OCI-M2 (cell line): ENCODE measurements around the gene DNAJC11.
"Not testable (repeated sequence)": the region's sequence is repeated elsewhere in the genome, so short reads cannot be mapped to it uniquely, and the experiment has no call there.

Experiments used
- DNase-seq: peaks from one replicate; lab custom pipeline; 2025; ENCODE audit not compliant: unreplicated experiment; lab: John Stamatoyannopoulos, UW

Gene DNAJC11

DNA sequence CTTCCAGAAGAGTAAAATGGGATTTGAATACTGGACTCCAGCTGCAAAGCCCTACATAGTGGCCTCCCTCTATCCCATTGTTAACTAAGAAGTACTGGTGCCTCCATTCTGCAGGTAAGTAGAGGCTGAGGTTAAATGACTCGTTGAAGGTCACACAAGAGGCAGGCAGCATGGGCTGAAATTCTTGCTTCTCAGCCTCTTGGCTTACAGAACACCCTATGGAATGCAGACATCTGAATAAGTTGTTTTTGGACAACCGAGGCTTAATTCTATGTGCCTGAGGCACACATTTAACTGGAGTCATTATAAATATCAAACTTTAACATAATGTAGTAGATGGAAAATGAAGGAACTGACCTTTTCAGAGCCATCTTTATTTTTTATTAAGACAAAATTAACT lies 5.7 kb downstream of the DNAJC11 start:
- no peak for DNase-seq

DNA sequence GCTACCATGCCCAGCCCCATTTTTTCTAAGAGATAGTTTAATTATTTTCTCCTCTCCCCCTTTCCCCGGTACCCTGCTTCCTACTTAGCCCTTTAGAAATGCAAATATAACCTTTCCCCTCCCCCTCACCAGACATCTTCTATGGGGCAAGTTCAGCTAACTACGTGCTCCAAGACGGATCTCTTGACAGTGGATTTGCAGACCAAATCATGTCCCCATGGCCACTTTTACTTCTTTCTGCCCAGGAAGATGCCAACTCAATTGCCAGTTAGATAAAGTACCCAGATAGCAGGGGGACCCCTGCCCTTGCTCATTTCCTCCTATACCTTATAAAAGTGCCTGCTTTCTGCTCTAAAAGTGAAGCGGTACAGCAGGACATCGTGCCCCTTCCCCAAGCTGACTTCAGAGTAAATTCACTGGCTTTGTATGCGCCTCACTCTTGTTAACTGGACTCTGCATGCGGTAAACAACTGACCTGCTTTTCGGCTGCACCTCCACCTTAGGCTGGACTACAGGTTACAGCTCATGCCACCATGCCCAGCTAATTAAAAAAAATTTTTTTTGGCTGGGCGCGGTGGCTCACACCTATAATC lies 7.4 kb downstream of the DNAJC11 start:
- no peak for DNase-seq

DNA sequence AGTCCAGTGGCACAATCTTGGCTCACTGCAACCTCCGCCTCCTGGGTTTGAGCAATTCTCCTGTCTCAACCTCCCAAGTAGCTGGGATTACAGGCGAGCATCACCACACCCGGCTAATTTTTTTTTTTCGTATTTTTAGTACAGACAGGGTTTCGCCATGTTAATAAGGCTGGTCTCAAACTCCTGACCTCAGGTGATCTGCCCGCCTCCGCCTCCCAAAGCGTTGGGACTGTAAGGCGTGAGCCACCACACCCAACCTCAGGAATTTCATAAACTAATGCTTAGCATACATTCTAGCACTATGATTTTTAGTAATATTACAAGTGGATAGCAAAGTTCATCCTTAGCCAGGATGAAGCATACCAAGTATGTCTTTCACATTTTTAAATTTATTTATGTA lies 8.7 kb downstream of the DNAJC11 start:
- no peak for DNase-seq

DNA sequence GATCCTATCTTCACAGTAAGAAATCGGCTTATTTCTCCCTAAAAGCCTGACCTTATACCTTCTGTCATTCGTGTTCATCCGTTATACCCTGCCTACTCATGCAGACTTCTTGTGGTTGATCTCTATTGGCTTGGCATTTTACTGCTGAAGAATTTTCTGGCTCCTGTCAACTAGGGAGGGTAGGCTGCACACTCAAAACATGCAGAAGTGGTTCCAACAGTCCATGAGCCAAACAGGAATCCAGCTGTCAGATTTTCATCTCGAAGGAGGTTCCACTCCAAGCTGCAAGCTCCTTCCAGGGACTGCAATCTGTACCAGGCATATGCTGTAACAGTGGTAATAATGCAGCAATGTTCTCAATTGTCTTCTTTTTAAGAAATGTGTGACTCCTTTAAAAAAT lies 10.1 kb downstream of the DNAJC11 start:
- DNase-seq: no peak

DNA sequence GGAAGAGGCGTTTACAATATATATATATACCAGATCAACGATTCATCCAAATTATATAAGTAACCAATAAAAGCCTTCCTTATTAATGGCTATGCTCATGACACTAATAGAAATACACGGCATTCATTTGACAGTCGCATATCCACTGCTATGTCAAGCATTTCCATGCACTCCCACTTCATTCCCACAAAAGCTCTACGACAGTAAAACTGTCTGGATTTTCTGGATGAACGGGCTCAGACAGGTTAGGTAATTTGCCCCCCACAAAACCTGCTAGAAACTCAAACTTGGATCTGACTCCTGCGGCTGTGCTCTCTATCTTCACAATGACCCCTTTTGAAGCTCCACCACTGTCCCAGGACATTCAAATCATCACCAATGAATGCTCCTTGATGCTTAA lies 11.4 kb downstream of the DNAJC11 start:
- no peak for DNase-seq

DNA sequence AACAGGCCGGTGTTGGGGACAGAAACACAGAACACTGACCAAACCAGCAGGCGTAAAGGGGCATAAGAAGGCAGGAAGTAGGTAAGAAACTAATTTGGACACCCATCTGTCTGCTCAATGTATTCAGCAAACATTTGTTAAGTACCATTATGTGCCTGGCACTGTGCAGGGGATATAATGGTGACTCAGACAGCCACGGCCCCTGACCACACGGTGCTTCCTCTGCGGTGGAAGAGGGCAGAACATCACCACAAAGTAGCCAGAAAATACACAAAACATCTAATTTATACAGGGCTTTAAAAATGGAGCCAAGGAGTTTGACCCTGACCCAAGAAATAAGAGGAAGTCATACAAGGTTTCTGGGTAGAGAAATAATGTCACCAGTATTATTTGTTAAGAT lies 12.9 kb downstream of the DNAJC11 start:
- no peak for DNase-seq

DNA sequence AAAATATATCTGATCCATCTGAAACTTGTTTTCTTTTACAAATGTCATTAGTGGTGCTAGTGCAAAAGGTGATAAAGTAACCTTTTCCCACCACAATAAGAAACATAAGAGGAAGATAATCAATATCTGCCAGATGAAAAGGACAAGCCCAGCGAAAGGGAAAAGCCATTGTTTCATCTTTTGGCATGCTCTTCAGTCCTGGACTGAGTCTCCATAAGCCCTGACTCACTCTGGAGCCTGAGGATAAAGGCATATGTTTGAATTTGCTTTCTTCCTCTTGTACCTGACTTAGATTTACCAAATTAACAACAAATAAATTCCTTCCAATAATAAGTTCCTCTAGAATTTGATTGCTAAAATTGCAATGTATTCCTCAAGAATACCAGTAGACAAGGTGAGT lies 13.6 kb downstream of the DNAJC11 start:
- DNase-seq: no peak

DNA sequence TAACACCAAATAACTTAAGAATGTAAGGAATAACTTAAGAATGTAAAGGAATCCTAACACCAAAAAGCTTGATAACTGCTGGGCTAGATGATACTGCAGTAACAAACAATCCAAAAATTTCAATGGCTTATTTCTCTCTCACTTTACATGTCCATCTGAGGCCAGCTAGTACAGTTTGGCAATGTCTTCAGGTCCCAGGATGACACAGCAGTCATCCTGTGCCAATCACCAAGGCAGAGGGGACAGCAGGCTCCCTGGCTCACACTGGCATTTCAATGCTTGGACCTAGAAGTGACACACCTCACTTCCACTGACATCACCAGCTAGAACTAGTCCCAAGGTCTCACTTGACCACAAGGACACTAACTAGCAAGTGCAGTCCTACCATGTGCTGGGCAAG lies 15.3 kb downstream of the DNAJC11 start:
- DNase-seq: no peak

DNA sequence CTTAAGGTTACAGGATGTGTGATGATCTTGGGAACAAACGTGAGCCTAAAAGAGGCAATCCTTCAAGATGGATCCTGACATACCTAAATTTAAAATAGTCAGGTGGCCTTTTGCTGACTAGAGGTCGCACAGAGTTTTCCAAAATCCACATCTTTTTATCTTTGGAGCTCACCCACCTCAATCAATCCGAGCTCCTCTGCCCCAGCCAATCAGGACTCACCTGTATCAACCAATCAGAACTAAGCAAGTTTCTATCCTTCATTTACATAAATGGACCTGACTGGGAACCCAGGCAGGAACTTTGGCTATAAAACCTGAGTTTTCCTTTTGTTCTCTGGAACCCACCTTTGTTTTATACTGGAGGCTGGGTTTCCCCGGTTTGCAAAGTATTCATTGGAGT lies 16.2 kb downstream of the DNAJC11 start:
- DNase-seq: no peak

DNA sequence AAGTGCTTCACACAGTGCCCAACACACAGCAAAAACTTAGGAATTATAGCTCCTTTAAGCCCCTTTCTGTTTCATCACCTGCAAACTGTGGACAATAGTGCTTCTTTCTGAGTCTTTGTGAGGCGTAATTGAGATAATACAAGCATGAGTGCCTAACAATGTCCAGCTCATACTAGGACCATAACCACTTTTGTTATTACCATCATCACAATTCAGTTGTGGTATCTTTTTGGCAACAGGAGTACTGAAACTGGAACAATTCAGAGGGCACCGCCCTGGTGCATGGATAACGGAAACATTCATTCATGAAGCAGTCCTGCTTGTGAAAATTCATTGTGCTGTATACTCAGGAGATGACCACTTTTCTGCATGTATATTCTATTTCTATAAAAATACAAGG lies 18.2 kb downstream of the DNAJC11 start:
- no peak for DNase-seq

DNA sequence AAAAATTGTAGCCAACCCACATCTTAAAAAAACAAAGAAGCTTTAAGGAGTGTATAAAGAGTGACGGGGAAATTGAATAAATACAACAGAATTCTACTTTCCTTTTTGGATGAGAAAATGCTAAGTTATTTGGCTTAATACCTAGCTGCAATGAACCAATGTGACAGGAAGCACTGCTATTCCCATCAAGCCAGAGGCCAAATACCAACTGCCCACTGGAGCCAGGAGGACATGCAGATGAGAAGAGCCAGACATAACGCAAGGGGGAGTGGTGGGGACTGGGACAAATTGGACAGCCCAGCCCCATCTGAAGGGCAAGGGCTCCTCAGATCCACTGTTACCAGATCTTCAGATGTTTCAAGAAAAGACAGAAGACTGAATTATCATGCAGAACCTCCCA lies 25.7 kb downstream of the DNAJC11 start:
- no peak for DNase-seq

DNA sequence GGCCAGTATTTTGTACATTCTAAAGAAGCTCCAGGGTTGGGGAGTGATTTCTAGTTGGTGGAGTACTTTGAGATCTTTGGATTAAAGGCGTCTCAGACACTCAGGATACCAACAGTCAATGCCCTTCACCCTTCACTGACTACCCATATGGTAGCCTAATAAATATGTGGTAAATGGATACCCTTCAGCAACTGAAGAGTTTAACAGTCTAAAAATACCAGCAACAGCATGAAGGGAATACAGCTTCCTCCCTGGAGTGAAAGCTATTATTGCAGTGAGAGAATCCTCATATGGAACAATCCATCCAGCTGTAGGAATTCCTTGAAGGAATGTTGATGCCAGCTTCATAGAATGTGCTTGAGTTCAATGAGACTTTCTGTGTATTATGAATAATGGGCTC lies 26.8 kb downstream of the DNAJC11 start:
- no peak for DNase-seq

DNA sequence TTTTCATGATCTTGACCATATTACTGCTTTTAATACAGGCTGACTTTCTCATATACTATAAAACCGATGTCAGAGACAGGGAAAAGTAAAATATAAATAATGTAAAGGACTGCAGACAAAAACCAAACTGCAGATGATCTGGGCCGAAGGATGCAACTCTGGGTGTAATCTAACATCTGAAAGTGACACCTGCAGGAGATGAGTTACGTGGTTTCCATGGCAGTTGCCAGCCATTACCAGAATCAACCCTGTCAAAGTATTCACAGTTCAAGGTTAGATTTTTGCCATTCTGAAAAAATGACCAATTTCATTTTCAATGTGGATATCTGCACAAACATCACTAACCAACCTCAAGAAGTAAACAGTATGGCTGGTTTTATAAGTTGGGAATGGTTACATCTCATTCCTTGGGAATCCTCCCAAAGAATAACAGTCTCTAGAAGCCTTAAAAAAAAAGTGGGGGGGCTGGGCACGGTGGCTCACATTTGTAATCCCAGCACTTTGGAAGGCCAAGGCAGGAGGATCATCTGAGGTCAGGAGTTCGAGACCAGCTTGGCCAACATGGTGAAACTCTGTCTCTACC lies 27.7 kb downstream of the DNAJC11 start:
- DNase-seq: no peak

DNA sequence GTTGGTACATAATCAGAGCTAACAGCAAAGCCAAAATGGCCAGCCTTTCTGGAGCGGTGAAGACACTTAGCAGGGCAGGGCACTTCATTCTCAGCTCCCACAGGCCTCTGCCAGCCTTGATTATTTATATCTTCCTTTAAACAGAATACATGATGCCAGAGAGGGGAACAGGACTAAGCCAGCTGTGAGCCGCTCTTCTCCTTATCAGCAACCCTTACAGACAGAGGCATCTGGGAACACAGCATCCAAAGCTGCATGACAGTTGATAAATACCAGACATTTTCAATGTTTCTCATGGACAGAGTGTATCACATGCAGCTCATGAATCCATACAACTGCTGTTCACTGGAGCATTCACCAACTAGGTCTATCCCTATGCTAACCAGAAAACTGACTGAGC lies 29.1 kb downstream of the DNAJC11 start:
- DNase-seq: peak; percentile 51

DNA sequence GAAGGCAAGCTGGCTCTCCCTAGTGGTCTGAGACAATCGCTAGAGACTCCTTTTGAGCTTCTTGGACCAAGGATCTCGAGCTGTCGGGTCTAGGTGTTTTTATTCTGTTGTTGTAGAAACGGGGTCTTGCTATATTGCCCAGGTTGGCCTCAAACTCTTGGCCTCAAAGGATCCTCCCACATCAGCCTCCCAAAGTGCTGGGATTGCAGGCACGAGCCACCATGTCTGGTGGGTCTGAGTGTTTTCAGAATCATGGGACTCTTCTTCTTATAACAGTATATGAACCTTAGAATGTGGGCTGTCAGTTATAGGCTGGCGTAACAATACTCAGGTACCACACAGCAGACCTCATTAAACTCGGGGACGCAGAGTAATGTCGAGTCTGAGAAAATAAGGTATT lies 33.1 kb downstream of the DNAJC11 start:
- no peak for DNase-seq

DNA sequence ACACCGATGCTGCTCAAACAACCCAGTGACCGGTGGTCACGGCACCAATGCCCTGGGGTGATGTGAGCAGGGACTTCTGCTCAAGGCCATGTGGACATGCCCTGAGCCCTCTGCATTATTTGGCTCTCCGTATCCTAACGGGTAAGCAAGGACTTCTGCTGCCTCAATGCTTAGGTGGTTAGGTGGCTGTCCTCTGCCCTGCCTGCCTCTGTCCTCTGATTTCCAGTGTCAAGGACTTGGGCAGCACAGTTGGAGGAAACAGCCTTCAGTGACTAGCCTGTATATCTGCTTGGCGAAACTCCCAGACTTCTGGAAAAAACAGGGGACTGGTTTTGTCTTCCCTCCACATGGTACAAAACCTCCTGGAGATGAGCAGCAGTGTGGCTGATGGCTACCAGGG lies 34.5 kb downstream of the DNAJC11 start:
- no peak for DNase-seq

DNA sequence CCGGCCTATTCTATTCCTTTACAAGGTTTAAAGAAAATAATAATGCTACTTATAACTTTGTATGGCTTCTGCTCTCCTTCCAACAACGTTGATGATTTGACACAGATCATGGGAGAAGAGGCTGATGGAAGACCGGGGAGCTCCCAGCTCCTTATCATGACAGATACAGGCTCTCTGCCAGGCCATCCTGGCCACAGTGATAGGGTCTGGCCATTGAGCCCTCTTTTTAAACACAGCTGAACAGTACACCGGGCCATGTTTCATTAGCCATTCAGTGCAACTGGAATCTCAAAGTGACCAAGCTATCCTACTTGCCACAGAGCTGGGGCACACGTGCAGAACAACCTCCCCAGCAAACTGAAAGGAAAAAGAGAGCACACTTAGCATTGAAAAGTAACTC lies 34.9 kb downstream of the DNAJC11 start:
- no peak for DNase-seq

DNA sequence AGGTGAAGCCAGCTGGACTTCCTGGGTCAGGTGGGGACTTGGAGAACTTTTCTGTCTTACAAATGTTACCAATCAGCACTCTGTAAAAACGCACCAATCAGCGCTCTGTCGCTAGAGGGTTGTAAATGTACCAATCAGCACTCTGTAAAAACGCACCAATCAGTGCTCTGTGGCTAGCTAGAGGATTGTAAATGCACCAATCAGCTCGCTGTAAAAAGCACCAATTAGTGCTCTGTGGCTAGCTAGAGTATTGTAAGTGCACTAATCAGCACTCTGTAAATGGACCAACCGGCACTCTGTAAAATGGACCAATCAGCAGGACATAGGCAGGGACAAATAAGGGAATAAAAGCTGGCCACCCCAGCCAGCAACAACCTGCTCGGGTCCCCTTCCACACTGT lies 39.1 kb downstream of the DNAJC11 start:
- not testable (repeated sequence) for DNase-seq

DNA sequence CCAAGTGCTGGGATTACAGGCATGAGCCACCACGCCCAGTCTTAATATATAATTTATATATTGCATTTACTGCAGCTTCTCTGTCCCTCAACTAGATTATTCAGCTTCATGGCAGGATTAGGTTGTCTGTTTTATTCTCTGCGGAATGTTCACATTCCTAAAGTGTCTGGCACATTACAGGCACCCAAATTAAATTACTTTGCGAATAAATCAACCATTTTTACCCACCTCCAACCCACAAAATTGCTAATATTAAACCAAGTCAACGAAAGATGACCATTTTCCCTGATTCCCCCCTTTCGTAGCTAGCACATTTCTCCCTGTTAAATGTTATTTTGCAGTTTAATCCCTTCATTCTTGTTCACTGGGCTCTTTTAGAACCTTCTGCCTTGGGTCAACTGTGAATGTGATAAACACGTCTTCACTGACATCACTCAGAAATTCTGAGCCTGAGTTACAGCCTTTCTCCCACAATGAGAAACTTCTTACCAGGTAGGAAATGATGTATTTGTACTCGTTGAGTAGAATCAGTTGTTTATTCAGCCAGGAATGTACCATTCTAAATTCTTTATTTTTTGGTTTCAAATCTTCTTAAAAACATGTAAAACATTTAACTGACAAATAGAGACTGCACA lies 41.1 kb downstream of the DNAJC11 start:
- no peak for DNase-seq

DNA sequence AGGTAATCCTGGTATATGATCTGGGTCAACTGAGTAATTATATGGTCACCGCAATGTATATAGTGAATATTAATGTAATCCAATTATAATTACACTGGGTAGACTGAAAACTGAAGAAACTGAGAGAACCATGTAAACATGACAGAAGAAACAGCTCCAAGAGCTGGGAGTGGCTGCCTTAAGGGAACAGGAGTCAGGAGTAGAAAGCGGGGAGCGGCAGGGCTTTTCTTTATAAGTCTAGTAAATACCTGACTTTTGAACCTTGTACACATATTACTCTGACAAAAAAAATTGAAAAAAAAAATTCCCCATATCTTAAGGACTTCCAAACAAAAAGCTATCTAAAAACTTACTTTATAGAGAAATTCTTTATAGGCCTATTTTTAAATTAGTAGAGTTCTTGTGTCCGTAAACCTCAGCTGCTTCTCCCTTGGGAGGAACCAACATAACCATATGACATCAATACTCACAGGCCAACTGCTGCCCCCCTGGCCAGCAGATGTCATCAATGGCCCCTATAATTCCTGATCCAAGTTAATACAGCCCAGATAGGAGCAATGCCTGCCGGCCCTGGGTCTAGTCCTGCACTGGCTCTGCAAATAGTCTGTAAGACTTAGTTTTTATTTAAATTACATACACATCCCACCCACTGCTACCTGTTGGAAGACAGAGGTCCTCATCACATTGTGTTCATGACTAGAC lies 43.1 kb downstream of the DNAJC11 start:
- DNase-seq: no peak

DNA sequence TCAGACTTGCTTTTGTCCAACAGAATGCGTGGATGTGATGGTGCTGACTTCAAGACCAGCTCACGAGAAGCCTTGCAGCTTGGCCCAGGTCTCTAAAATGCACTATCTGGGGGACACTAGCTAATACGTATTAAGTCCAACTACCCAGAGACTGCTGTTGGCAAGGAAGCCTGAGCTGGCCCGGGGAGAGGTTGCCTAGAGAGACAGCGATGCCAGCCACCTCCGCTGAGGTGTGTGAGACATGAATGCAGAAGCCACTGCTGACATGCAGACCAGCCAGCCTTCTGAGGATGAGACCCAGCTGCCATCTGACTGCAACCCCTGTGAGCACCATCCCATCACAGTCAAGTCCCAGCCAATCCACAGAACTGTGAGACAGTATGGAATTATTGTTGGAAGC lies 44.5 kb downstream of the DNAJC11 start:
- no peak for DNase-seq
